Right cardiac atrium (tissue), 5 donors: ENCODE data around the gene ENOX2. TPM values are rescaled to one million over a fixed set of nuclear protein-coding genes. Genes with fewer than 3 reads are reported as not detected.

ENCODE experiments used
- ATAC-seq, 2 donors: fragments of 200-7000 bp; cut with Tn5 transposase; one replicate each; pipeline versions ENCODE4 v1.8.0 to v1.9.1; 2020; ENCODE audit warnings: moderate library complexity in 2 of 2, mild to moderate bottlenecking in 1 of 2
- DNase-seq, 3 donors: peaks; one replicate each; pipeline ENCODE4 v3.0.0-alpha.2; 2020
- H3K27ac ChIP-seq: one replicate; pipeline ENCODE4 v1.5.1; 2013; ENCODE audit warnings: mild to moderate bottlenecking, low read length, control low read depth, moderate library complexity
- H3K27me3 ChIP-seq: one replicate; pipeline ENCODE4 v1.6.1; 2013; ENCODE audit not compliant: control insufficient read depth, insufficient read depth
- H3K4me1 ChIP-seq: one replicate; pipeline ENCODE4 v1.6.1; 2013; ENCODE audit warnings: low read length; ENCODE audit not compliant: control insufficient read depth, insufficient read depth
- H3K4me3 ChIP-seq: one replicate; pipeline ENCODE4 v1.5.1; 2013; ENCODE audit warnings: low read length, control low read depth
- H3K9me3 ChIP-seq: one replicate; pipeline ENCODE4 v1.6.1; 2013; ENCODE audit warnings: low read length; ENCODE audit not compliant: control insufficient read depth
- WGBS: extraction: QIAGEN DNeasy Blood & Tissue Kit; methylation state at CpG from one replicate; pipeline ENCODE4 v1.1.7; 2013; 5-methylcytosine and 5-hydroxymethylcytosine counted together
- intact Hi-C, 4 donors: fragments of 100-400 bp; cut with DNase I; formaldehyde crosslinking; loops; one replicate each; pipeline versions ENCODE4 v1.11.0 to v1.14.0; 2022 to 2023
- polyA plus RNA-seq: library from polyadenylated mRNA; stranded (reverse); fragments of 200-250 nt; gene quantifications from one replicate; pipeline ENCODE4 v1.2.3, GENCODE V29; 2013
- total RNA-seq, 4 donors: library from RNA; stranded (reverse); fragmentation: NEBNext Ultra II Directional; extraction: Animal tissue kit (Norgen Biotek cat#: 25700); gene quantifications; one replicate each; pipeline ENCODE4 v1.2.1, GENCODE V29; 2021
- donor health status: healthy with polysubstance abuse.
- donor health status: DM: no; HTN: yes; CAD: no.
- donor health status: DM: no; HTN: no; CAD: no.
- donor health status: DM: no; HTN: yes; CAD: no; lungs with severe emphysema.
- donor health status: DM: yes; HTN: yes; CAD: no.

The ENOX2 gene
- total and polyA plus RNA-seq, 5 donors: 6.2 to 20.1 (median 17.7) TPM

DNA sequence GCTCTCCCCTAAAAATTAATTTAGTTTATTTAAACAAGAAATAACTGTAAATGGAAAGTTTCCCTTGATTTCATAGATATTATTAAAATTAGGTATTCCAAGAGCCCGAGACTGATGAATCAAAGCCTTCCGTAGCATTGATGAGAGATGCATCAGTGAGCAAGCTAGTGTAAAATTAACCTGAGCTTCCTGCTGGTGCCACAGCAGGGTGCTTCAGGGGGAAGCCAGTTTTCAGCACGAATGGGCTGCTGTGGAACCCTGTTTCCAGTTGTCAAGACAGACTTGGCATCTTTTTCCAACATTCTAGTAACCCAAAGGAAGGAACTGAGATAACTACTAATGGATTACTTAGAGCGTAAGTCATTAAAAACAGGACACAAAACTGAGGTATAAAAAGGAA is 279.5 kb downstream of the ENOX2 start:
- Histone ChIP-seq H3K4me1 (no peaks in the 10 kb centered on the region), H3K27ac (no peak overlapping the region), H3K4me3 (no peak overlapping the region), H3K9me3 (no peaks in the 10 kb centered on the region), H3K27me3 (no peaks in the 10 kb centered on the region)
- intact Hi-C loops: no loop called here
- no peak for DNase-seq
- WGBS: 76% methylated on average over 4 of the region's 4 CpGs
- ATAC-seq: no peak

DNA sequence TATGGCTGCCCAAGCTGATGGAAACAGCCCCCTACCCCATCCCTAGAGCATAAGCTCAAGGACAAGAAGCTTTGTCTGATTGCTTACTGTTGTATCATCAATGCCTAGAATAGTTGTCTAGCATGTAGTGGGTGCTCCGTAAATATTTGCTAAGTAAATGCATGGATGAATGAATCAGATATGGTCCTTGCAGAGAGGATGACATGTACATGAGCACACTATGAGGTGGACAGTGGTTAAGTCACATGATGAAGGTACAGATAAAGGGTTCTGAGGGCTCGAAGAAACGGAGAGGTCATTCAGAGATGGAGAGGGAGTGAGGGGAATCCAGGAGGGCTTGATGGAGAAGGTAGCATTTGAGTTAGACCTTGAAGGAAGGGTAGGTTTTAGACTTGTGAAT is 287.1 kb downstream of the ENOX2 start:
- intact Hi-C loops: no loop called here
- Histone ChIP-seq H3K27ac (no peak overlapping the region), H3K9me3 (no peaks in the 10 kb centered on the region), H3K27me3 (no peaks in the 10 kb centered on the region), H3K4me1 (no peaks in the 10 kb centered on the region), H3K4me3 (no peak overlapping the region)
- WGBS: 93% methylated on average over 3 of the region's 3 CpGs
- ATAC-seq: no peak
- DNase-seq: no peak

GRCh38 chrX:130607431-130607830 is 295.6 kb downstream of the ENOX2 start:
- Histone ChIP-seq H3K27me3 (no peaks in the 10 kb centered on the region), H3K27ac (no peak overlapping the region), H3K4me1 (no peaks in the 10 kb centered on the region), H3K4me3 (no peak overlapping the region), H3K9me3 (no peaks in the 10 kb centered on the region)
- no peak for ATAC-seq
- intact Hi-C loops: no loop called here
- no peak for DNase-seq
- 76% methylated on average over 4 of the region's 4 CpGs for WGBS

DNA sequence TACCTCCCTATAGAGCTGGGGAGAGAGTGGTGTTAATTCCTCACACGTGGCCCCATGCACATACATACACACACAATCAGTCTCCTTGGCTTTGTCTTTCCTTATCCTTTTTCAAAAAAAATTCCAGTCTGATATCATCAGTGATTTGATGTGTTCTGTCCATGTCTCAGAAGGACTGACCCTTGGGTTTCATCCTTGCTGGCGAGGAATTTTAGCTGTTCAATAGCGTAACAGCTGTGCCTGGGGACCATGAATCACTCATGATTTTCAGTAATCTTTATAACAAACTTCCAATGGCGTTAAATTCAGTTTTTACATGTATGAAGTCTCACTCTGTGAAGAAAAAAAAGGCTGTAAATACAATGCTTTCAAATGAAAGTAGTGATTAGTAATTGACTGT is 296.6 kb downstream of the ENOX2 start:
- WGBS: 55% methylated on average over 4 of the region's 4 CpGs
- H3K27me3 ChIP-seq: no peaks in the 10 kb centered on the region
- no peak overlapping the region for H3K4me3 ChIP-seq
- no peaks in the 10 kb centered on the region for H3K9me3 ChIP-seq
- ATAC-seq (no peak), DNase-seq (no peak)
- intact Hi-C loops: no loop called here
- H3K4me1 ChIP-seq: no peaks in the 10 kb centered on the region
- no peak overlapping the region for H3K27ac ChIP-seq

GRCh38 chrX:130604882-130605281 is 298.1 kb downstream of the ENOX2 start:
- ATAC-seq (no peak), DNase-seq (no peak)
- H3K4me3 ChIP-seq: no peak overlapping the region
- H3K4me1 ChIP-seq: no peaks in the 10 kb centered on the region
- no peaks in the 10 kb centered on the region for H3K27me3 ChIP-seq
- no peak overlapping the region for H3K27ac ChIP-seq
- intact Hi-C loops: no loop called here
- 59% methylated on average over 3 of the region's 3 CpGs for WGBS
- no peaks in the 10 kb centered on the region for H3K9me3 ChIP-seq

GRCh38 chrX:130594453-130594916 is 308.5 kb downstream of the ENOX2 start:
- no peak overlapping the region for H3K4me3 ChIP-seq
- no peaks in the 10 kb centered on the region for H3K4me1 ChIP-seq
- no peaks in the 10 kb centered on the region for H3K27me3 ChIP-seq
- no peaks in the 10 kb centered on the region for H3K9me3 ChIP-seq
- no peak for DNase-seq
- ATAC-seq: no peak
- intact Hi-C loops: no loop called here
- WGBS: 52% methylated on average over 9 of the region's 9 CpGs
- no peak overlapping the region for H3K27ac ChIP-seq

DNA sequence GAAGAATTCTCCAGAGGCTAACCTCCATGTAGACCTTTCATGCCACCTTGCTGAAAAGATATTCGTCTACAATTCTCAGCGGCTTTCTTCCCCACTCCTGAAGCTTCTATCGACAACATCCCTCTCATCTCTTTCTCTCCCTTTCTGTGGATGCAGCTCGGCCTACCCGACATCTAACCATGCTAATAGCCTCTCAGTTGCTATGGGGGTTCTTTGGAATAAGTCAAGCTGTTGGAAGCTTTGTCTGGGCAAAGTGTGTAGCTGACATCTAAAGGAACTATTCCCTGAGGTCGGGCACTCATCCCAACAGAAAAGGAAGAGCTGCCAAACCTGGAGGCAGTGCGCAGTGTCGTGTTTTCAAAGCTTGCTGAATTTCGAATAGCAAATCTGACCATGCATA is 309.1 kb downstream of the ENOX2 start:
- Histone ChIP-seq H3K4me3 (no peak overlapping the region), H3K9me3 (no peaks in the 10 kb centered on the region), H3K27me3 (no peaks in the 10 kb centered on the region), H3K4me1 (no peaks in the 10 kb centered on the region), H3K27ac (no peak overlapping the region)
- ATAC-seq (no peak), DNase-seq (no peak)
- intact Hi-C loops: no loop called here
- WGBS: 89% methylated on average over 9 of the region's 9 CpGs

GRCh38 chrX:130592204-130592603 is 310.8 kb downstream of the ENOX2 start:
- Histone ChIP-seq H3K4me3 (no peak overlapping the region), H3K27me3 (no peaks in the 10 kb centered on the region), H3K4me1 (no peaks in the 10 kb centered on the region), H3K27ac (no peak overlapping the region), H3K9me3 (no peaks in the 10 kb centered on the region)
- no peak for ATAC-seq
- intact Hi-C loops: no loop called here
- 98% methylated on average over 1 of the region's 1 CpG for WGBS
- DNase-seq: no peak

GRCh38 chrX:130578906-130579305 is 324.1 kb downstream of the ENOX2 start:
- ATAC-seq (no peak), DNase-seq (no peak)
- intact Hi-C loops: loop anchor here in 3 of 4 donors (10.0 kb wide), 1 partner anchor 336 kb away; no protein-coding TSS in a partner anchor
- Histone ChIP-seq H3K27me3 (no peaks in the 10 kb centered on the region), H3K9me3 (no peaks in the 10 kb centered on the region), H3K4me1 (no peaks in the 10 kb centered on the region), H3K4me3 (no peak overlapping the region), H3K27ac (no peak overlapping the region)

GRCh38 chrX:130577431-130577830 is 325.6 kb downstream of the ENOX2 start:
- ATAC-seq: no peak

GRCh38 chrX:130575831-130576389 is 327.1 kb downstream of the ENOX2 start:
- Histone ChIP-seq H3K4me1 (no peaks in the 10 kb centered on the region), H3K9me3 (no peaks in the 10 kb centered on the region), H3K27ac (no peak overlapping the region), H3K4me3 (no peak overlapping the region), H3K27me3 (no peaks in the 10 kb centered on the region)
- WGBS: 27% methylated on average over 6 of the region's 6 CpGs
- intact Hi-C loops: loop anchor here in 3 of 4 donors (10.0 kb wide), 1 partner anchor 339 kb away; no protein-coding TSS in a partner anchor
- DNase-seq (peak; percentile 36 to 65 (median 56)), ATAC-seq (no peak)

More at GRCh38 chrX:130577431-130577830, 325.6 kb downstream of the ENOX2 start:
- intact Hi-C loops: loop anchor here in 3 of 4 donors (10.0 kb wide), 1 partner anchor 337 kb away; no protein-coding TSS in a partner anchor
- no peak for DNase-seq
- Histone ChIP-seq H3K4me1 (no peaks in the 10 kb centered on the region), H3K27ac (no peak overlapping the region), H3K4me3 (no peak overlapping the region), H3K9me3 (no peaks in the 10 kb centered on the region), H3K27me3 (no peaks in the 10 kb centered on the region)
- 98% methylated on average over 2 of the region's 2 CpGs for WGBS
